Measurements from ENCODE around the gene MCEE.
"Not testable (repeated sequence)": the region's sequence is repeated elsewhere in the genome, so short reads cannot be mapped to it uniquely, and the experiment has no call there.

MCEE gene

GRCh38 chr2:71125506-71126294 is 4.3 kb downstream of the MCEE start:
- DNase-seq: no peak

DNA sequence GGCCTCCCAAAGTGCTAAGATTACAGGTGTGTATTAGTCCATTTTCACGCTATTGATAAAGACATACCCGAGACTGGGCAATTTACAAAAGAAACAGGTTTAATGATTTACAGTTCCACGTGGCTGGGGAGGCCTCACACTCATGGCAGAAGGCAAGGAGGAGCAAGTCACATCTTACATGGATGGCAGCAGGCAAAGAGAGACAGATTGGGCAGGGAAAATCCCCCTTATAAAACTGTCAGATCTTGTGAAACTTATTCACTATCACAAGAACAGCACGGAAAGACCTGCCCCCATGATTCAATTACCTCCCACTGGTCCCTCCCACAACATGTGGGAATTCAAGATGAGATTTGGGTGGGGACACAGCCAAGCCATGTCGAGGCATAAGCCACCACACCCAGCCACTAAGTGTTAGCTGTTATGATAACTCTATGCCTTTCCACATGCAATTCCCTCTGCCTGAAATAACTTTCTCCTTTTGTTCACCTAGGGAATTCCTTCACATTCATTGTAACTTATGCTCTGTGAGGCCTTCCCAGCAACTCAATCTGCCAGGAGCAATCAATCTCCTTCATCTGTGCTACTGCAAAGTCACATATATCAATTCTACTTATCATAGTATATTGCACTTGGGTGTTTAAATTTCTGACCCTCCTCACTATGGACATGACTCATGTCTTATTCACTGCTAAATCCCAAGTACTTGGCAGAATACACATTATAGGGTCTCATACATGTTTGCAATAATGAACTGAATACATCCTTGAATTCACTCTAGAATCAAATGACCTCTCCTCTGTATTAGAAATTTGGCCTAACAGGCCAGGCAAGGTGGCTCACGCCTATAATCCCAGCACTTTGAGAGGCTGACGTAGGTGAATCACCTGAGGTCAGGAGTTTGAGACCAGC is 7.4 kb downstream of the MCEE start:
- DNase-seq: peak; percentile 6

- no peak for DNase-seq
These were observed 8.6 kb downstream of the MCEE start for GRCh38 chr2:71121479-71121878.

DNA sequence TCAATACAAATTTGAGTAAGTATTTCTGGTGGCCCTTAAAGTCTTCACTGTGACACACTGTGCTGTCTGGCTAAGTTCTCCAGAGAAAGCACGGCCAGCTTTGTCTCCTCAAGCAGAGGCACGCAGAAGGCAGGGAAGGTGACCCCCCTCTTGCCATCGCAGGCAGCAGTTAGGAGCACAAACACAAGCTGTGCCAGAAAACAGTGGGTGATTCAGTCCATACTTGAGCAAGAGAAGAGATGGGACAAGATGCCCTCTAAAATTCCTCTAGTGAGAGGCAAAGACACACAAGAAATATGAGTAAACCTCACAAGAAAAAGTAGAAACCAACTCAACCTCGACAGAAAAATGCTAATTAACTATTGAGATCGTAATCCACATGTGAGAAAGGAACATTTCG is 9.8 kb downstream of the MCEE start:
- DNase-seq: no peak

GRCh38 chr2:71117063-71117462 is 13.0 kb downstream of the MCEE start:
- no peak for DNase-seq

- no peak for DNase-seq
These were observed 16.2 kb downstream of the MCEE start for GRCh38 chr2:71113843-71114242.

GRCh38 chr2:71108091-71108490 is 21.9 kb downstream of the MCEE start:
- no peak for DNase-seq

- DNase-seq: not testable (repeated sequence)
These were observed 23.6 kb downstream of the MCEE start for GRCh38 chr2:71106463-71106862.

DNA sequence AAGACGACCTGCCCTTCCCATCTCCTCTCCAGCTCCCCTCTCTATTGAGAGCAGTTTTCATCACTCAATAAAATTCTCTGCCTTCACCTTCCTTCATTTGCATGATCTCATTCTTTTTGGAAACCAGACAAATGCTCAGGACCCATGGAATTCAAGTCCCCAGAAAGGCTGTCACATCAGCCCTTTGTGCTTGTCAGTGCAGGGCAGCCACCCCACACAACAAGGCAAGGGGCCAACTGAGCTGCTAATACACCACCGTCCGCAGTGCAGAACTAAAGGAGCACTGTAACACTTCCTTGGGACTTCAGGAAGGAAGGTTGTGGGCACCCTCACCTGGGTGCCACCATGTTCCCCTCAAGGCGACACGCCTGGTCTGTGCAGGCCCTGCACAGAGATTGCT is 26.2 kb downstream of the MCEE start:
- no peak for DNase-seq

- no peak for DNase-seq
These were observed 26.9 kb downstream of the MCEE start for GRCh38 chr2:71102981-71103681.

DNA sequence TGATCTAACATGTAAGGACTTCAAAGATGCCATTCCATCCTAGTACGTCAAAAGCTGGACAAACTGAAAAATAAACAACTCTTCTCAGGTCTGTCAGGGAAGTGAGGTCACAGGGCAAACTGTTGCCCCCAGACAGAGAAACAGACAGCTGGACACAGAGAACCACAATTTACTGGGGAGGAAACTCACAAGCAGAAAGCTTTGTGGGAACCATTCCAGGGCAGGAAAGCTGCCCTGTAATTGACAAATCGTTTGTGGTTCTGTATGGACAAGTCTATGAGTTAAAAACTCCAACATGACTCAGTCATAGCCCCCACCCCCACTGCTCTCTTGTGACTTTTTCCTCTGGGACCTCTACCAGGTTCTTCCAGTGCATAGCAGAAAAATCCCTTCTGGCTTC is 28.4 kb downstream of the MCEE start:
- peak; percentile 58 for DNase-seq

GRCh38 chr2:71100195-71100964 is 29.6 kb downstream of the MCEE start:
- DNase-seq: peak; percentile 60

DNA sequence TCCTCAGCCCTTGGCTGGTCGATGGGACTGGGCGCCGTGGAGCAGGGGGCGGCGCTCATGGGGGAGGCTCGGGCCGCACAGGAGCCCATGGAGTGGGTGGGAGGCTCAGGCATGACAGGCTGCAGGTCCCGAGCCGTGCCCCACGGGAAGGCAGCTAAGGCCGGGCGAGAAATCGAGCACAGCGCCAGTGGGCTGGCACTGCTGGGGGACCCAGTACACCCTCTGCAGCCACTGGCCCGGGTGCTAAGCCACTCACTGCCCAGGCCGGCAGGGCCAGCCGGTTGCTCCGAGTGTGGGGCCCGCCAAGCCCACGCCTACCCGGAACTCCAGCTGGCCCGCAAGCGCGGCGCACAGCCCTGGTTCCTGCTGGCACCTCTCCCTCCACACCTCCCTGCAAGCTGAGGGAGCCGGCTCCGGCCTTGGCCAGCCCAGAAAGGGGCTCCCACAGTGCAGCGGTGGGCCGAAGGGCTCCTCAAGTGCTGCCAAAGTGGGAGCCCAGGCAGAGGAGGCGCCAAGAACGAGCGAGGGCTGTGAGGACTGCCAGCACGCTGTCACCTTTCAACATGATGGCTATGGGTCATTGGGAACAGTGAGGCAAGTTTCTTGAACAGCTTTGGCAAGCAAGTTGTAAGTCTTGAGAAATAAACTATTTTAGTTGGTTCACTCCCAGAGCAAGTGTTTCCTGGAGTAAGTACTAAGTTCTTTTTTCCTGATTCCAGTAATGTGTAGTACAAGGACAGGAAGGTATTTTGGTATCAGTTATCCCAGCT is 37.4 kb downstream of the MCEE start:
- not testable (repeated sequence) for DNase-seq

- DNase-seq: not testable (repeated sequence)
These were observed 38.2 kb downstream of the MCEE start for GRCh38 chr2:71091808-71092207.

DNA sequence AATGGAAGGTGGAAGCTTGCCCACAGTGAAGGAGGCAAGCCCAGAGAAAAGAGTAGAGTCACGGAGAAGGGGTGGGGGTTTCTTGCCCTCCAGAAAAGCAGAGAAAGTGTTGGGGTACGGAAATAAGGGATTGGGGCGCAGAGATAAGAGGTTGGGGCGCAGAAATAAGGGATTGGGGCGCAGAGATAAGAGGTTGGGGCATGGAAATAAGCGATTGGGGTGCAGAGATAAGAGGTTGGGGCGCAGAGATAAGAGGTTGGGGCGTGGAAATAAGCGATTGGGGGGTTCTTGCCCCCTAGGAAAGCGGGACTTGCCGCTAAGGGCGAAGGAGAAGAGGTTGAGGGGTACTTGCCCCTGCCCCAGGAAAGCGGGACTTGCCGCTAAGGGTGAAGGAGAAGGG is 40.6 kb downstream of the MCEE start:
- DNase-seq: not testable (repeated sequence)

DNA sequence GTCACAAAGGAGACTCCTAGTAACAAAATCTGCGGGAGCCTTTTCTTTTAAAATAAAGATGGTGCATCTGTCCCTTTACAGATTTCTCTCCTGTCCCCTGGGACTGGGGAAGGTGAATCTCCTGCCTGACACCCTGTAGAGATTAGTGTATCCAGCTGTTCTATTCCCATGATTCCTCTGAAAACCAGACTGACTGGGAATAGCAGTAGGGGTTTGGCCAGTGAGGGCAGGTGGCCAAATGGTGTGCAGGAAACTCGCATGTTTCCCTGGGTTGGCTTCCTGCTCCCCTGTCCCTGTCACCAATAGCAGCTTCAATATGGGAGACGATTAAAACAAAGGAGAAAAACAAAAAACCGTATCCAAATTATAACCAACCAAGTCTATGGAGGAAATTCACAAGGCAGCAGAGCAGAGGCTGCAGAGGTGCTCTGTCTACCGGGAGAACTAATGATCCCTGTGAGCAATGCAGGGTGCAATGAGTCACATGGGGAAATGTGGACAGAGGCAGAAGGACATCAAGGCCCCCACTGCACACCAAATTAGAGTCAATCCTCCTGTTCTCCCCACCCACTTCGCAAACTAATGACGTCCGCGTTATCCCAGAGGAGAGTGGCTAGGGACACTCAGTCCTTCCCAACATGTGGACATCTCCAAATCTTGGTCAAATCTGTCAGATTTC is 44.6 kb downstream of the MCEE start:
- not testable (repeated sequence) for DNase-seq

- not testable (repeated sequence) for DNase-seq
These were observed 46.2 kb downstream of the MCEE start for GRCh38 chr2:71083752-71084312.

DNA sequence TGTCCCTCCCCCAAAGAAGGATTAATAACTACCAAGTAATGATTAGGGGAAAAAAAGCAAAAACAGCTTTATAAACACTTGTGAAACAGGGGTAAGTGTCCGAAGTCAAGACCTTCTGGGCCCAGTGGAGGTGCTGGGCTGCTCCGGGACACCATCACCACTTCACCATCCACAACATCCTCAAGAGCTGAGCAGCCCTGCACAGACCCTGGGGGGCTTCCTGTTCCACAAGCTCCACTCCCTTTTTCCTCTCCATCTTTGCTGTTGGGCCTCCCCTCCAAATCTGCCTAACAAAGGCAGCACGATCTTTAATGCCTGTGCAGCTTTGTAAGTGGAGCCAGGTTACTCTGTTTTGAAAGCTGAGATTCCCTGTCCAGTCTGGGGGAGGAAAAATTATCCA is 46.7 kb downstream of the MCEE start:
- DNase-seq: not testable (repeated sequence)

- no peak for DNase-seq
These were observed 47.4 kb downstream of the MCEE start for GRCh38 chr2:71082402-71083252.

DNA sequence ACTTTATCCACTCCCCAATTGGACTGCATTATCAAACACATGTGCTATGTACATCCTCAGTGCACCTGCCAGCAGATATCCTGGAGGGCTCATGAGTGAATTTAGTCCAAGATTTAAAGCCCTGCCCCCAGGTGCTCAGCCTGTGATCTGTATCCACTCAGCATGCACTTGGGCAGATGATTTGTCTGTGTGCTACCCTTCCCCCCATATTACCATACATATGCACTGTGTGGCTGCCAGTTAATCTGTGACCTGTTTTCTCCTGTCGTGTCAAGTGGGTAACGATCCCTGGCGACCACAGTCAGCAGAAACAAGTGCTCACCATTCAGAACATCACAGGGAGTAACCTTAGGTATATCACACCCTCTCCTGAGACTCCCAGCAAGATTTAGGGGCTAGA is 51.4 kb downstream of the MCEE start:
- no peak for DNase-seq

Data from EL (cell line).